Uterus (tissue), 2 donors: ENCODE data around the gene THSD4.

ENCODE experiments used
- CTCF ChIP-seq, 4 experiments: fragments of 200-600 bp in 2 of 4; fragments of 450-650 bp in 2 of 4; sonication (generic) in 2 of 4; IDR thresholded peaks; one replicate each; pipeline ENCODE4 v1.5.1; 2016 to 2019; ENCODE audit warnings: antibody characterized with exemption in 4 of 4, mild to moderate bottlenecking in 2 of 4, moderate library complexity in 1 of 4
- POLR2A ChIP-seq, 2 donors: fragments of 450-650 bp; IDR thresholded peaks; one replicate each; pipeline ENCODE4 v1.6.1; 2016; ENCODE audit warnings: antibody characterized with exemption in 2 of 2, mild to moderate bottlenecking in 1 of 2, moderate library complexity in 1 of 2

GRCh38 chr15:71456362-71456761 lies 341.1 kb downstream of the THSD4 start:
- TF ChIP-seq CTCF (IDR thresholded peaks at IDR 0.05) (no peak), POLR2A (IDR thresholded peaks at IDR 0.05) (no peak)
